Natural killer cell (primary cell): ENCODE data around the gene RASSF9. TPM values are rescaled to one million over a fixed set of nuclear protein-coding genes. Genes with fewer than 3 reads are reported as not detected.

Experiments
- ATAC-seq, 3 donors: fragments of 150-1000 bp in 2 of 3; fragments of 200-7000 bp in 1 of 3; cut with Tn5 transposase; 1 replicate in 1 of 3; 2 replicates in 2 of 3; pipeline ENCODE4 v1.10.0; 2021; ENCODE audit warnings: mild to moderate bottlenecking in 2 of 3, moderate library complexity in 2 of 3
- DNase-seq, 2 donors: peaks; one replicate each; pipeline versions ENCODE4 v3.0.0 to v3.0.0-alpha.2; 2013 to 2021; ENCODE audit warnings: mixed read lengths in 1 of 2
- H3K27ac ChIP-seq: one replicate; pipeline ENCODE4 v1.5.1; 2013; ENCODE audit warnings: mild to moderate bottlenecking, low read length
- H3K27me3 ChIP-seq: one replicate; pipeline ENCODE4 v1.6.1; 2013; ENCODE audit warnings: low read length; ENCODE audit not compliant: control insufficient read depth, insufficient read depth
- H3K36me3 ChIP-seq: one replicate; pipeline ENCODE4 v1.6.1; 2013; ENCODE audit warnings: low read length; ENCODE audit not compliant: control insufficient read depth, insufficient read depth
- H3K4me1 ChIP-seq: one replicate; pipeline ENCODE4 v1.6.1; 2013; ENCODE audit warnings: low read length; ENCODE audit not compliant: control insufficient read depth, insufficient read depth
- H3K4me3 ChIP-seq: one replicate; pipeline ENCODE4 v1.5.1; 2013; ENCODE audit warnings: low read length
- H3K9me3 ChIP-seq: one replicate; pipeline ENCODE4 v1.6.1; 2013; ENCODE audit warnings: low read length; ENCODE audit not compliant: control insufficient read depth, insufficient read depth
- H3K27ac Mint-ChIP-seq, 2 donors: one replicate each; pipeline ENCODE4 v1.8.0; 2022; ENCODE audit warnings: mild to moderate bottlenecking in 2 of 2, mixed read lengths in 2 of 2, moderate library complexity in 1 of 2
- H3K27me3 Mint-ChIP-seq, 2 donors: one replicate each; pipeline ENCODE4 v1.8.0; 2022; ENCODE audit warnings: low read depth in 2 of 2, mixed read lengths in 2 of 2
- H3K36me3 Mint-ChIP-seq: one replicate; pipeline ENCODE4 v1.8.0; 2022; ENCODE audit warnings: mixed read lengths
- H3K4me1 Mint-ChIP-seq, 2 donors: one replicate each; pipeline ENCODE4 v1.8.0; 2022; ENCODE audit warnings: mixed read lengths in 2 of 2
- H3K4me3 Mint-ChIP-seq: one replicate; pipeline ENCODE4 v1.8.0; 2022; ENCODE audit warnings: mild to moderate bottlenecking, moderate library complexity, mixed read lengths
- H3K9me3 Mint-ChIP-seq, 2 donors: one replicate each; pipeline ENCODE4 v1.8.0; 2022; ENCODE audit warnings: mixed read lengths in 2 of 2
- CTCF ChIP-seq: fragments of 200-600 bp; IDR thresholded peaks from one replicate; pipeline ENCODE4 v1.8.0; 2022; ENCODE audit warnings: antibody characterized with exemption
- WGBS: methylation state at CpG from one replicate; pipeline ENCODE4 v1.1.7; 2013; ENCODE audit warnings: missing lambda C conversion rate; ENCODE audit not compliant: insufficient coverage; 5-methylcytosine and 5-hydroxymethylcytosine counted together
- intact Hi-C: fragments of 100-400 bp; cut with micrococcal nuclease; formaldehyde crosslinking; loops from one replicate; pipeline ENCODE4 v1.14.2; 2022
- total RNA-seq, 4 donors: library from RNA; stranded (reverse); fragments of 120-200 nt in 1 of 4; gene quantifications; one replicate each; pipeline versions ENCODE4 v1.2.3 to v1.2.4, GENCODE V29; 2013 to 2022

Gene RASSF9
- total RNA-seq, 3 donors from 2014 or later (not counting 1 experiment from before 2014, with no cell fraction given), result not detected

DNA sequence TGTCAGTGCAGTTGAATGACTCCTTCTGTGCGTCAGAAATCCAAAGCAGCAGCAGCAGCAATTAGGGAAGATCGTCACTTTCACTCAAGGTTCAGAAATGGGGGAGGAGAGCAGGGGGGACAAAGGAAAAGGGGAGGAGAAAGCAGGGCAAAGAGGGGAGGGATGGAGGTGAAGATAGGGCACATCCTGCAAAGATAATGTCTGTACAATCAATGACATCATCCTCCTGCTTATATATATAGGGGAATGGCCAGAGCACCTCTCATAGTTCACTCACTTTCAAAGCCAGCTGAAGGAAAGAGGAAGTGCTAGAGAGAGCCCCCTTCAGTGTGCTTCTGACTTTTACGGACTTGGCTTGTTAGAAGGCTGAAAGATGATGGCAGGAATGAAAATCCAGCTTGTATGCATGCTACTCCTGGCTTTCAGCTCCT, 37.8 kb upstream of the RASSF9 start, which contains the start of gene NTS:
NTS (plus strand) TSS at position 265 of the 431 bp plus-strand sequence; CDS start at position 374, 109 bp downstream.
- no peaks in the 10 kb centered on the region for H3K4me1 ChIP-seq
- 43% methylated on average over 3 of the region's 3 CpGs for WGBS
- intact Hi-C loops, result loop anchor here (2.0 kb wide), 1 partner anchor 405 kb away; no protein-coding TSS in a partner anchor
- DNase-seq, result no peak
- Mint-ChIP-seq H3K4me1 (no peaks in the 10 kb centered on the region), H3K36me3 (no peaks in the 10 kb centered on the region), H3K4me3 (no peak within 1 kb of the TSS), H3K27me3 (peaks cover 0 to 8% of the 10 kb centered on the region in 2 donors), H3K27ac (no peak within 1 kb of the TSS), H3K9me3 (no peaks in the 10 kb centered on the region)
- TF ChIP-seq CTCF, result no peak
- H3K27me3 ChIP-seq, result no peaks in the 10 kb centered on the region
- no peaks in the 10 kb centered on the region for H3K9me3 ChIP-seq
- H3K36me3 ChIP-seq, result no peaks in the 10 kb centered on the region
- no peak within 1 kb of the TSS for H3K4me3 ChIP-seq
- ATAC-seq, result no peak
- H3K27ac ChIP-seq, result no peak within 1 kb of the TSS

GRCh38 chr12:85872497-85873091, 36.4 kb upstream of the RASSF9 start:
- Histone ChIP-seq H3K27ac (no peak overlapping the region), H3K27me3 (no peaks in the 10 kb centered on the region), H3K4me1 (no peaks in the 10 kb centered on the region), H3K36me3 (no peaks in the 10 kb centered on the region), H3K9me3 (no peaks in the 10 kb centered on the region), H3K4me3 (no peak overlapping the region)
- no peaks in the 10 kb centered on the region for H3K36me3 Mint-ChIP-seq
- ATAC-seq (peak; percentile 39 to 65 (median 54)), DNase-seq (peak in 1 of 2 donors; percentile 37)
- no peak overlapping the region for H3K27ac Mint-ChIP-seq
- H3K9me3 Mint-ChIP-seq, result no peaks in the 10 kb centered on the region
- intact Hi-C loops, result no loop called here
- no peaks in the 10 kb centered on the region for H3K4me1 Mint-ChIP-seq
- no peak overlapping the region for H3K4me3 Mint-ChIP-seq
- H3K27me3 Mint-ChIP-seq, result peaks cover 0 to 11% of the 10 kb centered on the region in 2 donors
- WGBS, result 0% methylated on average over 1 of the region's 3 CpGs
- TF ChIP-seq CTCF, result peak; percentile 70

GRCh38 chr12:85866986-85867776, 31.0 kb upstream of the RASSF9 start:
- DNase-seq (peak in 1 of 2 donors; percentile 15), ATAC-seq (peak; percentile 54 to 75 (median 75))
- Mint-ChIP-seq H3K4me1 (peaks cover 0 to 5% of the 10 kb centered on the region in 2 donors), H3K9me3 (no peaks in the 10 kb centered on the region), H3K36me3 (no peaks in the 10 kb centered on the region), H3K27me3 (peaks cover 0 to 8% of the 10 kb centered on the region in 2 donors), H3K27ac (no peak overlapping the region), H3K4me3 (no peak overlapping the region)
- Histone ChIP-seq H3K4me3 (no peak overlapping the region), H3K9me3 (no peaks in the 10 kb centered on the region), H3K4me1 (no peaks in the 10 kb centered on the region), H3K27me3 (no peaks in the 10 kb centered on the region), H3K36me3 (no peaks in the 10 kb centered on the region), H3K27ac (no peak overlapping the region)
- peak; percentile 64 for TF ChIP-seq CTCF
- intact Hi-C loops, result loop anchor here (2.0 kb wide), 2 partner anchors 398 to 442 kb away; no protein-coding TSS in a partner anchor
- 7% methylated on average over 2 of the region's 5 CpGs for WGBS
